A673 (cell line): ENCODE measurements around the gene DENND5A.
"Not testable (repeated sequence)": the region's sequence is repeated elsewhere in the genome, so short reads cannot be mapped to it uniquely, and the experiment has no call there.

ENCODE experiments used
- CTCF ChIP-seq: fragments of 300-800, 200-600 bp; sonication (generic); conservative IDR thresholded peaks from 2 replicates; pipeline ENCODE4 v1.5.1; 2017; ENCODE audit warnings: low read depth, mild to moderate bottlenecking, antibody characterized with exemption, low read length, moderate library complexity, mixed read lengths
- EZH2 ChIP-seq: fragments of 200-600 bp; sonication (generic); IDR thresholded peaks from 2 replicates; pipeline ENCODE4 v1.6.1; 2017; ENCODE audit warnings: borderline replicate concordance, low read depth, mild to moderate bottlenecking, mixed read lengths, antibody characterized with exemption, low read length; ENCODE audit not compliant: poor library complexity, severe bottlenecking

DNA sequence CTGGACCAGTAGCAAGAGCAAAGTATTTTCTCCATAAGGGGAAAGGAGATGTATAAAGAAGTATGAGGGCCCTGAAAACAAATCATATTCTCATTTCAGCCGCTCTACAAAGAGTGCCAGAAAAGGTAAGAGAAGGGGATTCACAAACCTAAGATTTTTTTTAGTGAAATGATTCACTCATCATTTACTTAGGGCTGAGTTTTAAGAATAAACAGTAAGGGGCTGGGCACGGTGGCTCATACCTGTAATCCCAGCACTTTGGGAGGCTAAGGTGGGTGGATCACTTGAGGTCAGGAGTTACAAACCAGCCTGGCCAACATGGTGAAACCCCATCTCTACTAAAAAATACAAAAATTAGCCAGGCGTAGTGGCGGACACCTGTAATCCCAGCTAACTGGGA, 55.5 kb downstream of the DENND5A start:
- TF ChIP-seq CTCF, EZH2: not testable (repeated sequence)
